ENCODE results near the gene HNRNPM.
"Not testable (repeated sequence)": the region's sequence is repeated elsewhere in the genome, so short reads cannot be mapped to it uniquely, and the experiment has no call there.

Gene HNRNPM

GRCh38 chr19:8426283-8426682 lies 18.5 kb upstream of the HNRNPM start:
- no peak for DNase-seq

GRCh38 chr19:8429044-8429443 lies 15.7 kb upstream of the HNRNPM start:
- no peak for DNase-seq

GRCh38 chr19:8429826-8430225 lies 14.9 kb upstream of the HNRNPM start:
- no peak for DNase-seq

GRCh38 chr19:8430650-8431049 lies 14.1 kb upstream of the HNRNPM start:
- DNase-seq: no peak

GRCh38 chr19:8438236-8438635 lies 6.5 kb upstream of the HNRNPM start:
- DNase-seq: no peak

- DNase-seq: no peak
Measured at GRCh38 chr19:8441725-8442544, 2.8 kb upstream of the HNRNPM start.

GRCh38 chr19:8444140-8444676 lies 567 bp upstream of the HNRNPM start:
- DNase-seq: not testable (repeated sequence)

GRCh38 chr19:8445488-8446001 lies 770 bp downstream of the HNRNPM start:
- DNase-seq: peak; percentile 43

GRCh38 chr19:8446061-8446709 lies 1.4 kb downstream of the HNRNPM start:
- no peak for DNase-seq

GRCh38 chr19:8449830-8450229 lies 5.1 kb downstream of the HNRNPM start:
- DNase-seq: no peak

- DNase-seq: no peak
Measured at GRCh38 chr19:8451377-8451776, 6.6 kb downstream of the HNRNPM start.

- peak; percentile 73 for DNase-seq
Measured at GRCh38 chr19:8451885-8452284, 7.1 kb downstream of the HNRNPM start.

- DNase-seq: no peak
Measured at GRCh38 chr19:8452446-8453123, 7.8 kb downstream of the HNRNPM start.

- DNase-seq: no peak
Measured at GRCh38 chr19:8453616-8454015, 8.8 kb downstream of the HNRNPM start.

GRCh38 chr19:8454218-8454617 lies 9.4 kb downstream of the HNRNPM start:
- DNase-seq: no peak

- DNase-seq: no peak
Measured at GRCh38 chr19:8455018-8455417, 10.2 kb downstream of the HNRNPM start.

GRCh38 chr19:8456064-8456463 lies 11.3 kb downstream of the HNRNPM start:
- DNase-seq: no peak

- DNase-seq: no peak
Measured at GRCh38 chr19:8457209-8457608, 12.4 kb downstream of the HNRNPM start.

- DNase-seq: no peak
Measured at GRCh38 chr19:8457827-8458226, 13.1 kb downstream of the HNRNPM start.

- no peak for DNase-seq
Measured at GRCh38 chr19:8458380-8458779, 13.6 kb downstream of the HNRNPM start.

- no peak for DNase-seq
Measured at GRCh38 chr19:8459095-8459494, 14.3 kb downstream of the HNRNPM start.

- DNase-seq: peak; percentile 21
Measured at GRCh38 chr19:8459520-8460270, 14.9 kb downstream of the HNRNPM start.
